Peyer's patch (tissue), 4 donors: Measurements from ENCODE around the gene SIX4. TPM values are rescaled to one million over a fixed set of nuclear protein-coding genes. Genes with fewer than 3 reads are reported as not detected.

Experiments used
- DNase-seq, 3 donors: peaks; one replicate each; pipeline ENCODE4 v3.0.0-alpha.2; 2017 to 2019
- H3K27ac ChIP-seq, 4 donors: fragments of 200-600 bp; sonication (generic); one replicate each; pipeline ENCODE4 v1.5.1; 2016 to 2019
- H3K27me3 ChIP-seq, 2 donors: fragments of 200-600 bp; sonication (generic); one replicate each; pipeline ENCODE4 v1.5.1; 2019
- H3K36me3 ChIP-seq, 3 donors: fragments of 200-600 bp; sonication (generic); one replicate each; pipeline ENCODE4 v1.5.1; 2016 to 2019
- H3K4me1 ChIP-seq, 4 donors: fragments of 200-600 bp; sonication (generic); one replicate each; pipeline ENCODE4 v1.5.1; 2016 to 2019
- H3K4me3 ChIP-seq, 4 donors: fragments of 200-600 bp; sonication (generic); 1 replicate in 3 of 4; 2 replicates in 1 of 4; pipeline ENCODE4 v1.5.1; 2016 to 2019; ENCODE audit warnings: mild to moderate bottlenecking in 1 of 4
- H3K9me3 ChIP-seq, 4 donors: fragments of 200-600 bp; sonication (generic); one replicate each; pipeline ENCODE4 v1.5.1; 2016 to 2019; ENCODE audit warnings: mild to moderate bottlenecking in 1 of 4
- CTCF ChIP-seq, 6 experiments: fragments of 450-650 bp in 4 of 6; fragments of 200-600 bp in 2 of 6; sonication (generic) in 1 of 6; IDR thresholded peaks; one replicate each; pipeline ENCODE4 v1.5.1; 2017 to 2019; ENCODE audit warnings: antibody characterized with exemption in 6 of 6, mild to moderate bottlenecking in 3 of 6, moderate library complexity in 1 of 6
- POLR2A ChIP-seq, 2 donors: fragments of 450-650 bp; IDR thresholded peaks; one replicate each; pipeline ENCODE4 v1.5.1; 2017; ENCODE audit warnings: antibody characterized with exemption in 2 of 2, mild to moderate bottlenecking in 2 of 2, moderate library complexity in 2 of 2
- total RNA-seq, 4 donors: library from RNA; depleted of rRNA; stranded (reverse); fragments of >200 nt; gene quantifications; one replicate each; pipeline ENCODE4 v1.1.0, GENCODE V29; 2016

The SIX4 gene
- total RNA-seq, 4 donors from 2014 or later, result 2.1 TPM; not detected in 3

- Histone ChIP-seq H3K27ac (no peak overlapping the region), H3K4me1 (no peaks in the 10 kb centered on the region), H3K27me3 (no peaks in the 10 kb centered on the region), H3K9me3 (no peaks in the 10 kb centered on the region), H3K36me3 (no peaks in the 10 kb centered on the region), H3K4me3 (no peak overlapping the region)
- no peak for DNase-seq
- no peak for TF ChIP-seq POLR2A (IDR thresholded peaks at IDR 0.05)
- no peak for TF ChIP-seq CTCF (IDR thresholded peaks at IDR 0.05)
Observed at GRCh38 chr14:60686865-60687264, 37.3 kb downstream of the SIX4 start.

- Histone ChIP-seq H3K4me1 (no peaks in the 10 kb centered on the region), H3K27ac (no peak overlapping the region), H3K36me3 (no peaks in the 10 kb centered on the region), H3K27me3 (no peaks in the 10 kb centered on the region), H3K4me3 (no peak overlapping the region), H3K9me3 (no peaks in the 10 kb centered on the region)
- no peak for DNase-seq
- TF ChIP-seq POLR2A (IDR thresholded peaks at IDR 0.05), result no peak
- TF ChIP-seq CTCF (IDR thresholded peaks at IDR 0.05), result no peak
Observed at GRCh38 chr14:60684203-60684602, 39.9 kb downstream of the SIX4 start.

- Histone ChIP-seq H3K4me3 (no peak overlapping the region), H3K27ac (no peak overlapping the region), H3K4me1 (no peaks in the 10 kb centered on the region), H3K9me3 (no peaks in the 10 kb centered on the region), H3K27me3 (no peaks in the 10 kb centered on the region), H3K36me3 (no peaks in the 10 kb centered on the region)
- TF ChIP-seq POLR2A (IDR thresholded peaks at IDR 0.05) (no peak), CTCF (IDR thresholded peaks at IDR 0.05) (no peak)
- DNase-seq, result no peak
Observed at GRCh38 chr14:60681271-60681670, 42.9 kb downstream of the SIX4 start.

- H3K4me1 ChIP-seq, result no peaks in the 10 kb centered on the region
- no peaks in the 10 kb centered on the region for H3K9me3 ChIP-seq
- no peak overlapping the region for H3K4me3 ChIP-seq
- no peaks in the 10 kb centered on the region for H3K36me3 ChIP-seq
- no peaks in the 10 kb centered on the region for H3K27me3 ChIP-seq
- H3K27ac ChIP-seq, result no peak overlapping the region
- no peak for DNase-seq
- no peak for TF ChIP-seq CTCF (IDR thresholded peaks at IDR 0.05)
- TF ChIP-seq POLR2A (IDR thresholded peaks at IDR 0.05), result no peak
Observed at GRCh38 chr14:60680511-60680910, 43.6 kb downstream of the SIX4 start.

GRCh38 chr14:60679566-60680258 lies 44.4 kb downstream of the SIX4 start:
- Histone ChIP-seq H3K27ac (no peak overlapping the region), H3K9me3 (no peaks in the 10 kb centered on the region), H3K27me3 (no peaks in the 10 kb centered on the region), H3K4me3 (no peak overlapping the region), H3K36me3 (no peaks in the 10 kb centered on the region), H3K4me1 (no peaks in the 10 kb centered on the region)
- no peak for TF ChIP-seq CTCF (IDR thresholded peaks at IDR 0.05)
- no peak for TF ChIP-seq POLR2A (IDR thresholded peaks at IDR 0.05)
- DNase-seq, result no peak

GRCh38 chr14:60677701-60678100 lies 46.5 kb downstream of the SIX4 start:
- no peaks in the 10 kb centered on the region for H3K36me3 ChIP-seq
- no peak for DNase-seq
- H3K9me3 ChIP-seq, result no peaks in the 10 kb centered on the region
- TF ChIP-seq POLR2A (IDR thresholded peaks at IDR 0.05), result no peak
- TF ChIP-seq CTCF (IDR thresholded peaks at IDR 0.05), result no peak
- H3K27me3 ChIP-seq, result no peaks in the 10 kb centered on the region
- no peak overlapping the region for H3K4me3 ChIP-seq
- H3K27ac ChIP-seq, result no peak overlapping the region
- H3K4me1 ChIP-seq, result no peaks in the 10 kb centered on the region
